Mesothelial cell of epicardium (in vitro differentiated cells): ENCODE data around the gene NF1. TPM values are rescaled to one million over a fixed set of nuclear protein-coding genes. Genes with fewer than 3 reads are reported as not detected.

ENCODE experiments used
- DNase-seq, 2 experiments: peaks; one replicate each; pipeline ENCODE4 v3.0.0; 2021; ENCODE audit warnings: low spot score in 2 of 2; ENCODE audit not compliant: unreplicated experiment in 2 of 2
- H3K27ac Mint-ChIP-seq: 2 replicates; pipeline ENCODE4 v1.8.0; 2021; ENCODE audit warnings: mixed read lengths
- H3K27me3 Mint-ChIP-seq: 2 replicates; pipeline ENCODE4 v1.8.0; 2021; ENCODE audit warnings: low read depth, mixed read lengths
- H3K36me3 Mint-ChIP-seq: 2 replicates; pipeline ENCODE4 v1.8.0; 2021; ENCODE audit warnings: mixed read lengths
- H3K4me1 Mint-ChIP-seq: 2 replicates; pipeline ENCODE4 v1.8.0; 2021; ENCODE audit warnings: mixed read lengths
- H3K4me3 Mint-ChIP-seq: 2 replicates; pipeline ENCODE4 v1.8.0; 2021; ENCODE audit warnings: mild to moderate bottlenecking, moderate library complexity, mixed read lengths
- H3K9me3 Mint-ChIP-seq: 2 replicates; pipeline ENCODE4 v1.8.0; 2021; ENCODE audit warnings: mixed read lengths
- total RNA-seq: library from RNA; stranded (reverse); gene quantifications from 3 replicates; pipeline ENCODE4 v1.2.1, GENCODE V29; 2021
- TF ChIP-seq, protein P1 (sequence below): fragments of 200-600 bp; sonication (generic); IDR thresholded peaks from one replicate; pipeline ENCODE4 v1.5.0; 2021; ENCODE audit warnings: antibody characterized with exemption; ENCODE audit not compliant: unreplicated experiment

The NF1 gene
- total RNA-seq, 1 donor from 2014 or later = 104 TPM

DNA sequence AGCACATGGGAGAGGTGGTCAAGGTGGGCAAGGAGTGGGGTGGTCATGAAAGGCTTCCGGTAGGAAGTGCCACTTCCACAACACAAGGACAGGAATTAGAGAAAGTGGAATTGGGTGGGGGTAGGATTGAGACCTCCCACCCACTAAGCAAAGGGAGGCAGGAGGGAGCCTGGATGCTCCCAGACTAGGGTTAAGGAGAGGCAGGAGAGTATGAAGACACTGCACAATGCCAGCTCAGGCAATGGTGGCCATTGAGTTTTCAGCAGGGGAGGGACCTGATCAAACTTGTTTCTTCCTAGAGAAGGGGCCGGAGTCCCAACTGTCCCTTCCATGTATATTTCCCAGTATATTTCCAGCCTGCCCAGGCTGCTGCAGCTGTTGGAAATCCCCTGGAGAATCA lies 293.6 kb downstream of the NF1 start:
- TF ChIP-seq, protein P1, sequence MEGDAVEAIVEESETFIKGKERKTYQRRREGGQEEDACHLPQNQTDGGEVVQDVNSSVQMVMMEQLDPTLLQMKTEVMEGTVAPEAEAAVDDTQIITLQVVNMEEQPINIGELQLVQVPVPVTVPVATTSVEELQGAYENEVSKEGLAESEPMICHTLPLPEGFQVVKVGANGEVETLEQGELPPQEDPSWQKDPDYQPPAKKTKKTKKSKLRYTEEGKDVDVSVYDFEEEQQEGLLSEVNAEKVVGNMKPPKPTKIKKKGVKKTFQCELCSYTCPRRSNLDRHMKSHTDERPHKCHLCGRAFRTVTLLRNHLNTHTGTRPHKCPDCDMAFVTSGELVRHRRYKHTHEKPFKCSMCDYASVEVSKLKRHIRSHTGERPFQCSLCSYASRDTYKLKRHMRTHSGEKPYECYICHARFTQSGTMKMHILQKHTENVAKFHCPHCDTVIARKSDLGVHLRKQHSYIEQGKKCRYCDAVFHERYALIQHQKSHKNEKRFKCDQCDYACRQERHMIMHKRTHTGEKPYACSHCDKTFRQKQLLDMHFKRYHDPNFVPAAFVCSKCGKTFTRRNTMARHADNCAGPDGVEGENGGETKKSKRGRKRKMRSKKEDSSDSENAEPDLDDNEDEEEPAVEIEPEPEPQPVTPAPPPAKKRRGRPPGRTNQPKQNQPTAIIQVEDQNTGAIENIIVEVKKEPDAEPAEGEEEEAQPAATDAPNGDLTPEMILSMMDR = no peak
- peaks cover under 1% of the 10 kb centered on the region for H3K36me3 Mint-ChIP-seq
- H3K9me3 Mint-ChIP-seq = no peaks in the 10 kb centered on the region
- no peak overlapping the region for H3K4me3 Mint-ChIP-seq
- H3K4me1 Mint-ChIP-seq = no peaks in the 10 kb centered on the region
- H3K27ac Mint-ChIP-seq = no peak overlapping the region
- H3K27me3 Mint-ChIP-seq = peaks cover 46% of the 10 kb centered on the region
- DNase-seq = no peak

DNA sequence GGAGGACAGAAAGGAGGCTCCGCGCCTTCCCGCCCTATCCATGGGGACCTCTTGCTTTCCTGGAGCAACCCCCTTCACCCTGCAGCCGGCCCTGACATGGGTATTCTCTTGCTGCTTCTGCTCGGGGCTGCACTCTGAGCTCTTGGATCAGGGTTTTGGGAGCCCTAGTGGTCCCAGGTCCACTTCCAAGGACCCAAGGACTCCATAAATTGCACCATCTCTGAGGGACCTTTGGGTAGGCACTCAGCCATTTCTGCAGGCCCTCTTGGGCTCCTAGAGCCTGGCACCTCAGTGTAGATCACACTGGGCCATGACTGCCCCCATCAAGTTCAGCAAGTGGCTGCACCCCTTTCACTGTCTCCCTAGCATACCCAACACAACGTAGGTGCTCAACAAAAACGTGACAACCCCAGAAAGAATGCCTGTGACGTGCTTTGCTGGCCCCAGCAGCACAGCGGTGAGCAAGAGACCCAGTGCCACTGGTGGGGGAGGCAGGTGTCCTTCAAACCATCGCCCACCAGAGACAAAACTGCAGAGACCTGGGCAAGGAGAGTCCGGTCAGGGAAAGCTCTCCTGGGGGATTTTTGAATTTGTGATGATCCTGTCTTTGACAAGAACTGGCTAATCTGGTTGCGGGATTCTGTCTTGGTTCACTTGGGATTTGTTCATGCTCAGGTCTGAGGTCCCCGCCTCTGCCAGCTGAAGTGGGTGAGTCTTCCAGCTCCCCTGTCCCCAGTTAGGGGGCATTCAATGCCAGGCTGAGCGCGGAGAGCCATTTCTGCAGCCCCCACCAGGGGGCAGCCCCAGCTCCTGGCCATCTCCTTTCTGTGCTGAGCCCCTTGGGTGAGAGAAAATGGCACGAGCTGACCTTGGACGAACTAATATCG lies 294.2 kb downstream of the NF1 start:
- H3K27me3 Mint-ChIP-seq = peaks cover 52% of the 10 kb centered on the region
- no peaks in the 10 kb centered on the region for H3K4me1 Mint-ChIP-seq
- no peak overlapping the region for H3K27ac Mint-ChIP-seq
- DNase-seq = no peak
- no peaks in the 10 kb centered on the region for H3K9me3 Mint-ChIP-seq
- no peak overlapping the region for H3K4me3 Mint-ChIP-seq
- no peaks in the 10 kb centered on the region for H3K36me3 Mint-ChIP-seq
- TF ChIP-seq, protein P1 = peak; percentile 51

DNA sequence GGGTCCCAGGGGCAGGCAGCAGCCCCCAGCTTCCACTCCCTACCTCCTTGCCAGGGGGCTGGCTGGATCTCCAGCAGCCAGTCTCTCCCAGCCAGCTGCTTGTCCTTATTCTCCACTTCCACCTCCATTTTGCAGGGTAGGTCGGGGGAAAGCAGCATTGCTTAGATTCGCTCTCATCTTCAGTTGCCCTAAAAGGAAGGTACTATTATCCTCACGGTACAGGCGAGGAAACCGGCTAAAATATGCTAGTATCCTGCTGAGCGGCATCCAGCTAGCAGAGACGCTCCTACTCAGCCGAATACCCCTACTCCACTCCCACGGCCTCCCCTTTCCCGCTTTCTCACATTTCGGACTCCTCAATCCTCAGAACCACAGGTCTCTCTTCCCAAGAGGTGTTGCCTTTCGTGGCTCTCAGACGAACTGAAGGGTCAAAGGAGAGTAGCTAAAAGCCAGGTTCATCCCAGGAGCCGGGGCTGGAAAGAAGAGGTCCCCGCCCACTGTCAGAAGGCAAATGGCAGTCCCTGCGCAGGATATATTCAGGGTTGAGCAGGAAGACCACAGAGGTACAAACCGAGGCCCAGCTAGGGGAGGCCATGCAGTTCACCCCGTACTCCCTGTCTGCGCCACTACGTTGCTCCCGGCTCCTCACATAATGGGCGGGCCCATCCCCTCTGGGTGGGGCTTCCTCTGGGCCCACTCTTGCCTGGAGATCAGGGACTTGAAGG lies 295.0 kb downstream of the NF1 start:
- DNase-seq = no peak
- no peaks in the 10 kb centered on the region for H3K9me3 Mint-ChIP-seq

DNA sequence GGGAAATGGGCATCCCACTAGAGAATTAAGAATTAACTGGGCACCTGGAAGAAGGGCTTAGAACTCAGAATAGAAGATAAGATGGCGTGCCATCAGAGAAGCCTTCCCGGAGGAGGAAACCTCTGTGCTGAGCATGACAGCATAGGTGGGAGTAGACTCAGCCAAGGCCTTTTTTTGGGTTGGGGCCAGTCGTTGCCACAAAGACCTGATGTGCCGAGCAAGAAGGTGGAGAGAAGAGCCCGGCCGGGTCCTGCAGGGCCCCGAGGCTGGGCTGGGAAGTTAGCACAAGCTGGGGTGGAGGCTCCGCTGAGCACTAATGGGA lies 295.6 kb downstream of the NF1 start:
- H3K27ac Mint-ChIP-seq = no peak overlapping the region
- H3K4me3 Mint-ChIP-seq = peak overlapping the region; percentile 66
- H3K4me1 Mint-ChIP-seq = no peaks in the 10 kb centered on the region
- no peaks in the 10 kb centered on the region for H3K36me3 Mint-ChIP-seq
- H3K27me3 Mint-ChIP-seq = peaks cover 61% of the 10 kb centered on the region
- H3K9me3 Mint-ChIP-seq = no peaks in the 10 kb centered on the region
- DNase-seq = no peak
- TF ChIP-seq, protein P1 = no peak

More for the DNA sequence above, 295.0 kb downstream of the NF1 start:
- no peaks in the 10 kb centered on the region for H3K4me1 Mint-ChIP-seq
- H3K27me3 Mint-ChIP-seq = peaks cover 58% of the 10 kb centered on the region
- H3K4me3 Mint-ChIP-seq = peak overlapping the region; percentile 66
- TF ChIP-seq, protein P1 = peak; percentile 23
- H3K27ac Mint-ChIP-seq = no peak overlapping the region
- H3K36me3 Mint-ChIP-seq = no peaks in the 10 kb centered on the region

DNA sequence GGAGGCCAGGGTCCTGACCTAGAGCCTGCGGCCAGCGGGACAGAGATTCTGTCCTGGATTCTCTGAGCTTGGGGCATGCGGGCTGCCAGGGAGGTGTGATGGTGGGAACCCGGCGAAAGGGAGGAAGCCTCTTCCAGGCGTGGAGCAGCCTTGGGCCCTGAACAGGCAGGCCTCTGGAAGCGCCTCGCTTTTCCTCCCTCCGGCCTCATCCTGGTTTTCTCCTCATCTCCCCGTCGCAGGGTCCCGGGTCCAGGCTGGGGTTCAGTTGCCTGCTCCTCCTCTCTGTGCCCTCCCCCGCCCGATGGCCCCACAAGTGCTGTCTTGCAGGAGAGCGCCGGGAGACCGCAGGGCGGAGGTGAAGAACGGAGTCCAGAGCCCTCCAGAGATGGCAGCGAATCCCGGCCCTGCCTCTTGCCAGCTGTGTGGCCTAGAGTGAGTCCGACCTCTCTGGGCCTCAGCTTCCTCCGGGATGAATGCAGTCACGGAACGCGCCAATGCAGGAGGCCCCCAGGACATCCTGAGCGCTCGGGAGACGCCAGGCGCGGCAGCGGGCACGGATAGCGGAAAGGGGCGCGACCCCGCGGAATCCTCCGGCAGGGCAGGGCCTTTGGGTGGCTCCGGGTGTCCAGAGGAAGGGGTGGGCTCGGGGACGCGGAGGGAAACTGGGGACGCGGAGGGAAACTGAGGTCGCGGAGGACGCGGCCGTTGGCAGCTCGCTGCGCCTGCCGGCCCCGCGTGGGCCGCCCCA lies 296.1 kb downstream of the NF1 start:
- Mint-ChIP-seq H3K4me1 (no peaks in the 10 kb centered on the region), H3K4me3 (peak overlapping the region; percentile 66), H3K9me3 (no peaks in the 10 kb centered on the region), H3K27ac (no peak overlapping the region), H3K36me3 (no peaks in the 10 kb centered on the region), H3K27me3 (peaks cover 65% of the 10 kb centered on the region)
- DNase-seq = no peak
- TF ChIP-seq, protein P1 = no peak
